Thoracic aorta (tissue), 2 donors: ENCODE measurements around the gene KCNIP4. TPM values are rescaled to one million over a fixed set of nuclear protein-coding genes. Genes with fewer than 3 reads are reported as not detected.

Source experiments
- ATAC-seq: fragments of 150-250 bp; one replicate; pipeline ENCODE4 v1.8.0; 2017; ENCODE audit warnings: low read depth; ENCODE audit not compliant: insufficient number of reproducible peaks, low FRiP score
- DNase-seq: peaks from one replicate; pipeline ENCODE4 v3.0.0-alpha.2; 2020; ENCODE audit warnings: low spot score
- H3K27ac ChIP-seq, 2 donors: fragments of 200-600 bp; sonication (generic); 1 replicate in 1 of 2; 2 replicates in 1 of 2; pipeline ENCODE4 v1.5.1; 2016; ENCODE audit warnings: mild to moderate bottlenecking in 2 of 2, moderate library complexity in 2 of 2
- H3K27me3 ChIP-seq: fragments of 200-600 bp; sonication (generic); replicated peaks from 2 replicates; pipeline ENCODE4 v1.6.0; 2016; ENCODE audit warnings: mild to moderate bottlenecking; ENCODE audit not compliant: insufficient read depth
- H3K36me3 ChIP-seq: fragments of 200-600 bp; sonication (generic); one replicate; pipeline ENCODE4 v1.5.1; 2016
- H3K4me1 ChIP-seq, 2 donors: fragments of 200-600 bp; sonication (generic); 1 replicate in 1 of 2; 2 replicates in 1 of 2; pipeline versions ENCODE4 v1.5.1 to v1.6.0; 2016; ENCODE audit warnings: low read depth in 2 of 2, mild to moderate bottlenecking in 1 of 2; ENCODE audit not compliant: control insufficient read depth in 1 of 2
- H3K4me3 ChIP-seq: fragments of 200-600 bp; sonication (generic); 2 replicates; pipeline ENCODE4 v1.5.1; 2016; ENCODE audit warnings: mild to moderate bottlenecking
- H3K9me3 ChIP-seq: fragments of 200-600 bp; sonication (generic); 2 replicates; pipeline ENCODE4 v1.5.1; 2016
- total RNA-seq, 2 donors: library from RNA; depleted of rRNA; stranded (reverse); fragments of >200 nt; gene quantifications; one replicate each; pipeline versions ENCODE4 v1.1.0 to v1.2.3, GENCODE V29; 2016
- TF ChIP-seq, protein P1 (sequence below): fragments of 200-600 bp; sonication (generic); IDR thresholded peaks from one replicate; pipeline ENCODE4 v1.5.1; 2019; ENCODE audit warnings: antibody characterized with exemption

The KCNIP4 gene
- total RNA-seq, 2 donors from 2014 or later, result not detected

DNA sequence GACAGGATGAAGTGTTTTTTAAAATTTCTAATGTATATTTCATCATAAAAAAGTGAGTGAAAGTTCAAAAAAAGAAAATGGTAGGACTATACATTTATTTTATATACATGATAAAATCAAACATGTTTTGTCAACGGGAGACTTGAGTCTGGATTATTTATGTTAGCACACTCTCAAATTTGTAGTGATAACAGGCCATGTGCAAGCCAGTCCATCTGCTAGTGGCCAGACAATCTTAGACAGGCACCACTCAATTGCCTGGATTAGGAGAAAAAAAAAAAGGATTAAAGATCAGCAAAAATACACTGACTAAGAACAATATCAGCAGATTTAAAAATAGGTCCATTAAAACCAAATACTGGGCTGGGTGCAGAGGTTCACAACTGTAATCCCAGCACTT, 71.9 kb downstream of the KCNIP4 start:
- no peak for ATAC-seq
- Histone ChIP-seq H3K9me3 (no peaks in the 10 kb centered on the region), H3K27me3 (no peaks in the 10 kb centered on the region), H3K4me3 (no peak overlapping the region), H3K27ac (no peak overlapping the region), H3K36me3 (no peaks in the 10 kb centered on the region), H3K4me1 (no peaks in the 10 kb centered on the region)
- DNase-seq, result no peak
- TF ChIP-seq, protein P1, sequence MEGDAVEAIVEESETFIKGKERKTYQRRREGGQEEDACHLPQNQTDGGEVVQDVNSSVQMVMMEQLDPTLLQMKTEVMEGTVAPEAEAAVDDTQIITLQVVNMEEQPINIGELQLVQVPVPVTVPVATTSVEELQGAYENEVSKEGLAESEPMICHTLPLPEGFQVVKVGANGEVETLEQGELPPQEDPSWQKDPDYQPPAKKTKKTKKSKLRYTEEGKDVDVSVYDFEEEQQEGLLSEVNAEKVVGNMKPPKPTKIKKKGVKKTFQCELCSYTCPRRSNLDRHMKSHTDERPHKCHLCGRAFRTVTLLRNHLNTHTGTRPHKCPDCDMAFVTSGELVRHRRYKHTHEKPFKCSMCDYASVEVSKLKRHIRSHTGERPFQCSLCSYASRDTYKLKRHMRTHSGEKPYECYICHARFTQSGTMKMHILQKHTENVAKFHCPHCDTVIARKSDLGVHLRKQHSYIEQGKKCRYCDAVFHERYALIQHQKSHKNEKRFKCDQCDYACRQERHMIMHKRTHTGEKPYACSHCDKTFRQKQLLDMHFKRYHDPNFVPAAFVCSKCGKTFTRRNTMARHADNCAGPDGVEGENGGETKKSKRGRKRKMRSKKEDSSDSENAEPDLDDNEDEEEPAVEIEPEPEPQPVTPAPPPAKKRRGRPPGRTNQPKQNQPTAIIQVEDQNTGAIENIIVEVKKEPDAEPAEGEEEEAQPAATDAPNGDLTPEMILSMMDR, result no peak

DNA sequence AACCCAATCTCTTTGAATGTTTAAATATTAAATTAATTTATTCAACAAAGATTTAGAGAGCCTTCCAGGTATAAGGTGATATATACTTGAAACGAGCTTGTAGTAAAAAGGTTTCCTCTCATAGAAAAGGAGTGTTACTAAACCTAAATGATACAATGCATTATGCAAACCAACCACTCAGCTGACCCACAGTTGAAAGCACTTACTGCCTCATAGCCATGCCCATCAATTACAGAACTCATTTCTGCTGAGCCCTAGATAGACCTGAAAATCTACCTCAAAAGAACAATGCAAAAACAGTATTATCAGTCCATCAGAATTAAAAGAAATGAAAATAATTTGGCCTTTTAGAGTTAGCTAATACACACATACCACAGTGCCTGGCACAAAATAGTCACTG, 75.4 kb downstream of the KCNIP4 start:
- Histone ChIP-seq H3K27ac (no peak overlapping the region), H3K4me1 (no peaks in the 10 kb centered on the region), H3K36me3 (no peaks in the 10 kb centered on the region), H3K9me3 (no peaks in the 10 kb centered on the region), H3K27me3 (no peaks in the 10 kb centered on the region), H3K4me3 (no peak overlapping the region)
- TF ChIP-seq, protein P1, result no peak
- ATAC-seq, result no peak
- DNase-seq, result no peak

DNA sequence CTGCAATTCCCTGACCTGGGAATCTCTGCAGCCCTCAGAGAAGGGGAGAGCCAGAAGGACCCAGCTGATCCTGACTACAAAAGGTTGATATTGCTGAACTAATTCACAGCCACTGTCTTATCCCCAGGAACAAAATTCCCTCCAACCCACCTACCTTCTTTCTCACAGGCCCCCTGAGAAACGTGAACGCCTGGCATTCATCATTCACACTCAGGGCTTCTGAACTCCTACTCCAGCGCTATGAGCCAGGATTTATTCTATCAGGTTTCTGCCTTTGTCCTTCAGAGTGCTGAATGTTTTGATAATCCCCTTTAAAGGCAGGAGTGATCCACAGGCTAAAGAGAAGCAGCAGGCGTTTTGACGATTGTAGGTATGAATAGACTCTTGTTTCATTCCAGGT, 76.5 kb downstream of the KCNIP4 start:
- ATAC-seq, result no peak
- no peaks in the 10 kb centered on the region for H3K27me3 ChIP-seq
- DNase-seq, result no peak
- TF ChIP-seq, protein P1, result no peak
- H3K36me3 ChIP-seq, result no peaks in the 10 kb centered on the region
- no peak overlapping the region for H3K4me3 ChIP-seq
- no peak overlapping the region for H3K27ac ChIP-seq
- H3K4me1 ChIP-seq, result no peaks in the 10 kb centered on the region
- no peaks in the 10 kb centered on the region for H3K9me3 ChIP-seq

DNA sequence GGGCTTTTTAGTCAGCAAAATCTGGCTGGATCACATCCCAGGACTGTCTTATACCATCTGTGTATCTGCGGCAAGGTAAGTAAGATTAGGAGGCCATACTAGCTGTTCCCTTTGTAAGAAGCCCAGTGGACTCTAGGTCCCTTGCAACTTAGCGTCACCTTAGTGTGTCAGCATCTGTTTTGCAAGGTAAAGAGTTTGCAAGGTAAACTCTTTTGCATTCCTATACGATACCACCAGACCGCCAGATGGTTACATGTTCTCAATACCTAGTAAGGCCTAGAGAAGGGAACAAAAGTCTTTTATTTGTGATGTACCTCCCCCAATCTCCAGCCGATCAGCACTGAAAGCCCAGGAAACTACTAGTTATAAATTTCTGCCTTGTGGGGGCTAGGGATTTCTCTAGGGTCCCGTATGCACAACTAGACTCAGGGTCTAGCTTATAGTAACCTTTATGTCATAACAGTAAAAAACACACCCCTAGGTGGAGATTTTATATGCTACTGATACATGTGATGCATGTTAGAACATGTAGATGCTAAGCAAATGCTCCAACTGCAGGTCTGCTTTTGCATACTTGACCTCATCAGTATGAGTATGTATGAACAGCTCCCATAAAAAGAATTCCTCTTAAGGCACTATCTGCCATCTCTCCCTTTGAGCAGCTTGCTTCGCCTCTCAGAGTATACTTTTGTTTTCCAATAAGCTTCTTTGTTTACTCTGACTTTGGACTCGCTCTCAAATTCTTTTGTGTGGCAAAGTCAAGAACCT, 78.4 kb downstream of the KCNIP4 start:
- no peaks in the 10 kb centered on the region for H3K4me1 ChIP-seq
- no peaks in the 10 kb centered on the region for H3K27me3 ChIP-seq
- no peak overlapping the region for H3K27ac ChIP-seq
- TF ChIP-seq, protein P1, result no peak
- H3K4me3 ChIP-seq, result no peak overlapping the region
- no peaks in the 10 kb centered on the region for H3K9me3 ChIP-seq
- no peaks in the 10 kb centered on the region for H3K36me3 ChIP-seq
- DNase-seq (no peak), ATAC-seq (no peak)

DNA sequence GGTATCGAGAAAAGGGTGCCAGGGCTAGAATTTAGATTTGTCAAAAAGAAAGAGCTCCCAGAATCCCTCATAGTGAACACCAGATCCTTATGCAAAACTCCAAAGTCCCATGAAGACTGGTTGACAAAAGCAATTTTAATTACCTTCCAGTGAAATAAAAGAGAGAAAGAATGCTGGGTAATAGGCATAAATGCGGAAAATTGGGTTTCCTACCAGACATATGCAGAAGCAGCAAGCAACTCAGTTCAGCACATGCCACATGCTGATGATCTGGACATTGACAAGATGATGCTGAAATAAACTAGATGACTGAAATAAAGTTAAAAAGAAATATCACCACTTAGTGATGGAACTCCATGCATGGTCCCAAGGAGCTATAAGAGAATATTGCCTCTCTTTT, 83.9 kb downstream of the KCNIP4 start:
- H3K9me3 ChIP-seq, result no peaks in the 10 kb centered on the region
- ATAC-seq (no peak), DNase-seq (no peak)
- H3K27ac ChIP-seq, result no peak overlapping the region
- no peaks in the 10 kb centered on the region for H3K4me1 ChIP-seq
- H3K27me3 ChIP-seq, result no peaks in the 10 kb centered on the region
- no peak overlapping the region for H3K4me3 ChIP-seq
- no peaks in the 10 kb centered on the region for H3K36me3 ChIP-seq
- TF ChIP-seq, protein P1, result no peak
